Kidney capillary endothelial cell (primary cell): ENCODE results near the gene ZNF211.

Experiments used
- DNase-seq: peaks from one replicate; pipeline ENCODE4 v3.0.0-alpha.2; 2018; ENCODE audit warnings: low spot score

Gene ZNF211

GRCh38 chr19:57656346-57656745, 23.4 kb downstream of the ZNF211 start:
- DNase-seq, result no peak

- peak; percentile 3 for DNase-seq
These were observed 31.5 kb downstream of the ZNF211 start for GRCh38 chr19:57664269-57665127.

DNA sequence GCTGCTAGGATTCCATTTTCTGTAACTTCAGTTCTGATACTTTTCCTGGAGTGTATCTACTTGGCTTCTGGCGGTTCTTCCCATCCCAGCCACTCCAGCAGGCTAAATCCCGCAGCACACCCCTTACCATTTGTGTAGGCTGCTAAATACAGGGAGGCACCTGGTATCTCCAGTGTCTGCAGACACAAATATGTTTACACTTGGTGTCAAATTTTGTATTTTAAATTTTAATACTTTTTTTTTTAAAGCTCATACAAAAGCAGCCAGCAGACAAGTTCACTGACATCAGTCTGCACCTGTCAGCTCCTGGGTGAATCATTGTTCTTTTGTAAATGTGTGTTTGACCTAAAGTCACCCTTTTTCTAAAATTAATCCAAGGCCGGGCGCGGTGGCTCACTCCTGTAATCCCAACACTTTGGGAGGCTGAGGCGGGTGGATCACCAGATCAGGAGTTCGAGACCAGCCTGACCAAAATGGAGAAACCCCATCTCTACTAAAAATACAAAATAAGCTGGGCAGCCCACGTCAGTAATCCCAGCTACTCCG, 32.4 kb downstream of the ZNF211 start:
- no peak for DNase-seq

GRCh38 chr19:57667228-57667627, 34.3 kb downstream of the ZNF211 start:
- DNase-seq, result no peak

DNA sequence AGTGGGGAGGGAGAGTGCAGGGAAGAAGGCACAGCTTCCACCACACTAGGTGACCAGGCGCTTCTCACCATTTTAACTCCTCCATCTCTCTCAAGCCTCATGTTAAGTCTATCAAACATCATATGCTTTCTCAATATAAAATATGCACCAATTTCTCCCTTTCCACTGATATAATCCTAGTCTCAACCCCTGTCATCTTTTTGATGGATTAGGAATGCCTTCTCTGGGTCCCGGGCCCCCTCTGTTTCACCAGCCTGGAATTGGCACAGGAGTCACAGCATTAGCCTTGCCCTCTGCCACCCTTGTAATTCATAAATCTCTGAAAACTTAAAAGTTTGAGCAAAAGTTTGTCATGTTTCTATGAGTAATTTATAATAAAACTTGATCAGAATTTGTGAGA, 35.7 kb downstream of the ZNF211 start, which contains the start of gene ZSCAN4:
TSS of gene ZSCAN4 (plus strand) at position 301 of the 400 bp plus-strand sequence. CDS start 7,211 bp downstream, outside the sequence.
- no peak for DNase-seq

DNA sequence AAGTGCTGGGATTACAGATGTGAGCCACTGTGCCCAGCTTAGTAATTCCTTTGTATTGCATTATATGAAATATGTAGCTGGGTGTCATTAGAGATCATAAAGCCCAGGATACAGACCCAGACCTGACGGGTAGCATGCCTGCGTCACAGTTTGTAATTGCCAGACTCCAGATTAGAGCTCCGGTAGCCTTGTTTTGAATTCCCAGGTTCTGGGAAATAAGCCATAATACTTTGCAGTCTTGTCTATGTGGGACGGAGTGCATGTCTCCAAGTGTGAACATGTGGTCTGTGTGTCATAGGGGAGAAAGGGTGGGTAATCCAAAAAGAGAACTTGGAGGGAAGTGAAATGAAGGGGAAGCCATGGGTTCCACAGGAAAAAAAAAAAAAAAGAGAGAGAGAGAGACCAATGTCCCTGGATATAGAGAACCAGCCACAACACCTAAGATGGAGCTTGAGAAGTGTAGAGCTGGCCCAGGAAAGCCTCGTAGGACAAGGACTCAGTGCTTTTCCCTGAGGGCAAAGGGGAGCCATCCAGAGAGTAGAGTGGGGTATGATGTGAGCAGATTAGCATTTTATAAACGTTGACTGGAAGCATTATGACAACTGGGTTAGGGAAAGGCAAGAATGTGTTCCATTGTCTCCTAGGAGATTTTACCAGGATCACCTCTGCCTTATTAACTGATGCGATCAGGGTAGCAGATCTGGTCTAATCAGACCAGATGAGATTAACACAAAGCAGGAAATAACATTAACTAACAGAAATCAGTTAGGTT, 38.3 kb downstream of the ZNF211 start:
- no peak for DNase-seq

DNA sequence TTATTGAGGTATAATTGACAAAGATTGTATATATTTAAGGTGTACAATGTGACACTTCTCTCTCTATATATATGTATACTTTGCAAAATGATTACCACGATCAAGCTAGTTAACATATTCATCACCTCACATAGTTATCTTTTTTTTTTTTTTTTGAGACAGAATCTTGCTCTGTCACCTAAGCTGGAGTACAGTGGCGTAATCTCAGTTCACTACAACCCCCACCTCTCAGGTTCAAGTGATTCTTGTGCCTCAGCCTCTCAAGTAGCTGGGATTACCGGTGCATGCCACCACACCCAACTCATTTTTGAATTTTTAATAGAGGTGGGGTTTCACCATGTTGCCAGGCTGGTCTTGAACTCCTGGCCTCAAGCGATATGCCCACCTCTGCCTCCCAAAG, 39.5 kb downstream of the ZNF211 start:
- DNase-seq, result no peak

- DNase-seq, result no peak
These were observed 42.9 kb downstream of the ZNF211 start for GRCh38 chr19:57675881-57676280.

- DNase-seq, result no peak
These were observed 49.3 kb downstream of the ZNF211 start for GRCh38 chr19:57682226-57682766.

- no peak for DNase-seq
These were observed 53.8 kb downstream of the ZNF211 start for GRCh38 chr19:57686727-57687126.

DNA sequence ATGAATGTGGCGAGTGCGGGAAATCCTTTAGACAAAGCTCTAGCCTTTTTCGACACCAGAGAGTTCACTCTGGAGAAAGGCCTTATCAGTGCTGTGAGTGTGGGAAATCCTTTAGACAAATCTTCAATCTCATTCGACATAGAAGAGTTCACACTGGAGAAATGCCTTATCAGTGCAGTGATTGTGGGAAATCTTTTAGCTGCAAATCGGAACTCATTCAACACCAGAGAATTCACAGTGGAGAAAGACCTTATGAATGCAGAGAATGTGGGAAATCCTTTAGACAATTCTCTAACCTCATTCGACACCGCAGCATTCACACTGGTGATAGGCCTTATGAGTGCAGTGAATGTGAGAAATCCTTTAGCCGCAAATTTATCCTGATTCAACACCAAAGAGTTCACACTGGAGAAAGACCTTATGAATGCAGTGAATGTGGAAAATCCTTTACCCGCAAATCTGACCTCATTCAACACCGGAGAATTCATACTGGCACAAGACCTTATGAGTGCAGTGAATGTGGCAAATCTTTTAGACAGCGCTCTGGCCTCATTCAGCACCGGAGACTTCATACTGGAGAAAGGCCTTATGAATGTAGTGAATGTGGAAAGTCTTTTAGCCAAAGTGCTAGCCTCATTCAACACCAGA, 54.5 kb downstream of the ZNF211 start:
- no peak for DNase-seq

DNA sequence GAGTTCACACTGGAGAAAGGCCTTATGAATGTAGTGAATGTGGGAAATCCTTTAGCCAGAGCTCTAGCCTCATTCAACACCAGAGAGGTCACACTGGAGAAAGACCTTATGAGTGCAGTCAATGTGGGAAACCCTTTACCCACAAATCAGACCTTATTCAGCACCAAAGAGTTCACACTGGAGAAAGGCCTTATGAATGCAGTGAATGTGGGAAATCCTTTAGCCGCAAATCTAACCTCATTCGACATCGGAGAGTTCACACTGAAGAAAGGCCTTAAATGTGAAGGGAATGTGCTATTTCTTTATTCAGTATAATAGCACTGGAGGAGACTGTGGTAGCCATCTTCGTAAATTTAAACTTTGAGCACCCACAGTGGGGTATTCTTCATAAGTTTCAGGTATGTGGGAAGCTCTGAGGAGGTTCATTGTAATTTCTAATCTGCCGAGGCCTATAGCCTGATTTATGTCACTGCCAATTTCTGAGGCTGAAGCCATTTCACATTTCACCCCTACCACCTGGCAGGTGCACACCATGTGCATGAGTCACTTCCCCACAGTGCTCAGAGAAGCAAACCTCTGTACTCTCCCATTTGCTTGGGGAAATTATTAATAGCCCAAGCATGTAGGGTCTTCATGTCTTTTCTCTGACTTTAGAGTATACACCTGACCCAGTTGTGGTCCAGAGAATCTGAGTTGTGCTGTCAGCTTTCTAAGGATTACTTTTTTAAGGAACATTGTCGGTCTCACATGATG, 55.2 kb downstream of the ZNF211 start:
- DNase-seq, result no peak

GRCh38 chr19:57689750-57690149, 56.8 kb downstream of the ZNF211 start:
- DNase-seq, result no peak
